ENCODE data around the gene PNKD.

PNKD gene

DNA sequence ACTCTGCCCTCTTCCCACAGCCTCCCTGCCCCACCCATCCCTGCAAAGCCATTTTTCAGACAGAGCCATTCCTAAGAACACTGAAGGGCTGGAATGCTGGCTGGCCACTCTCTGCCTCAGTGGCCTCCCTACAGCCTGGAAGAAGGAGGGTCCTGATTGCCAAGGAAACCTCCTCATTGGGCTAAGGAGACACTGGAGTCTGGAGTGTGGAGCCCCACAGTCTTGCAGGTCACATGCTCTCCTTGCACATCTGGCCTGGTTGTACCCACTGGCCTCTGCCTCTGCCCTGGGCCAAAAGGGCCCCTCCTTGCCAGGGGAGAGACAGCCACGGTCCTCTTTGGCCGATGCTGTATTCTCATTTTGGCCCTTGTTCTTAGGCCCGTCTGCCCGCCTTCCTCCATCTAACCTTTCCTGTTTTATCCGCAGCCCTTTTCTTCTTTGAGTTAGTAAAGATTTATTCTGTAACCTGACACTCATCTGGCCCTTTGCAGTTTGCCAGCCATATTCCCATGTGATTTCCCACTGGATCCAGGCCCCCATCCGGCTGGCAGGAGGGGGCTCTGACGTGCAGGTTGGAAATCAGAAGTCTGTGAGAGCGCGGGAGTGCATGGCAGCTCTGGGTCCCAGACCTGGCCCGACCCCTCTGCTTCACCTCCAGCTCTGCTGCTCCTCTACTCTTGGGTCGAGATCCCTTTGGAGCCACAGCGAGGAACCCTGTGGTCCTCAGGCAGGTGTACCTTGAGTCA lies 75.3 kb downstream of the PNKD start:
- TF ChIP-seq TAF1 (IDR thresholded peaks at IDR 0.05; ENCODE audit: low read depth, low read length), result no peak
- FAIRE-seq (no peak), DNase-seq (ENCODE audit: insufficient read length, low spot score) (no peak)

DNA sequence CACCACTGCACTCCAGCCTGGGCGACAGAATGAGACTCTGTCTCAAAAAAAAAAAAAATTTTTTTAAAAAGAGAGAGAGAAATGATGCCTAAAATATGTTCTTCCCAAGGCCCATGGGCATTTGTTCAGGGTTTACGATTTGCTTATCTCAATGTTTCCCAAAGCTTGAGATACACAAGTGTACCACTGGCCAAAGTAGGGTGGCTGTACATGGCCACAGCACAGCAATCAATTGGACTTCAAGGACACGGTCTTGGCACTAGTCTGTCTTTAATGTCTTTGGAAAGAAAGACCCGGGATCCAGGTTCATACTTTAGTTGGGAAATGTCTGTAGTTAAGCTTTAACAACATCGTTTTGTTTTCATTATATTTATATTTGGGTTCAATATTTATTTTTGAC lies 76.9 kb downstream of the PNKD start:
- FAIRE-seq, result no peak
- no peak for TF ChIP-seq POU2F2 (IDR thresholded peaks at IDR 0.05; ENCODE audit: low read depth, low read length)
- TF ChIP-seq TAF1 (IDR thresholded peaks at IDR 0.05; ENCODE audit: low read depth, low read length), result no peak
- no peak for TF ChIP-seq PAX5 (IDR thresholded peaks at IDR 0.05; ENCODE audit: insufficient read depth, low read length, severe bottlenecking)
- no peak for TF ChIP-seq SPI1 (IDR thresholded peaks at IDR 0.05; ENCODE audit: low read depth, low read length)
- TF ChIP-seq POLR2AphosphoS5 (IDR thresholded peaks at IDR 0.05; ENCODE audit: low read depth, low read length), result no peak
- no peak for TF ChIP-seq POLR2A (IDR thresholded peaks at IDR 0.05; ENCODE audit: low read depth, low read length)
- no peak for DNase-seq (ENCODE audit: insufficient read length, low spot score)

DNA sequence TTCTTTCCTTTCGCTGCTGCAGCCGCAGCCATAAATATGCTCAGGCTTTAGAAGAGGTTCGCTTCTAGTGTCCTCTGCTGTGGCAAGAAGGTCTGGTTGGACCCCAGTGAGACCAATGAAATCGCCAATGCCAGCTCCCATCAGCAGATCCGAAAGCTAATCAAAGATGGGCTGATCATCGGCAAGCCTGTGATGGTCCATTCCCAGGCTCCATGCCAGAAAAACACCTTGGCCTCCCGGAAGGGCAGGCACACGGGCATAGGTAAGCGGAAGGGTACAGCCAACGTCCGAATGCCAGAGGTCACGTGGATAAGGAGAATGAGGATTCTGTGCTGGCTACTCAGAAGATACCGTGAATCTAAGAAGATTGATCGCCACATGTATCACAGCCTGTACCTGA lies 83.7 kb downstream of the PNKD start:
- TF ChIP-seq POU2F2 (IDR thresholded peaks at IDR 0.05; ENCODE audit: low read depth, low read length) (no peak), TAF1 (IDR thresholded peaks at IDR 0.05; ENCODE audit: low read depth, low read length) (no peak), POLR2A (IDR thresholded peaks at IDR 0.05; ENCODE audit: low read depth, low read length) (no peak), SPI1 (IDR thresholded peaks at IDR 0.05; ENCODE audit: low read depth, low read length) (no peak)

DNA sequence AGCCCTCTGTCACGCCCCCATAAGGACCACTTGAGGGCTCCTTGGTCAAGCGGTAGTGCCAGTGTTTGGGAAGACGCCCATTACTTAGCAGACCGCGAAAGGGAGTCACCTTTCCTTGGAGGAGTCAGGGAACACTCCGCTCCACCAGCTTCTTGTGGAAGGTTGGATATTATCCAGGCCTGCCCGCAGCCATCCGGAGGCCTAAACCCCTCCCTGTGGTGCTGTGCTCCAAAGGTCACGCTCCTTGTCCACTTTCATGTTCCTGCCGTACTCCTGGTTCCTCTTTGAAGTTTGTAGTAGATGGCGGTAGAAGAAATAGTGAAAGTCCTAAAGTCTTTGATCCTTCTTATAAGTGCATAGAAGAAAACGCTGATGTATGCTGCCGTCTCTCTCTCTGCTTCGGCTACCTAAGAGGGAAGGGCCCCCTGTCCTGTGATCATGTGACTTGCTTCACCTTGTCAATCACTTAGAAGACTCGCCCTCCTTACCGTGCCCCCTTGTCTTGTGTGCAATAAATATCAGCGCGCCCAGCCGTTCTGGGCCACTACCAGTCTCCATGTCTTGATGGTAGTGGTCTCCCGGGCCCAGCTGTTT lies 84.6 kb downstream of the PNKD start:
- DNase-seq (ENCODE audit: insufficient read length, low spot score), result no peak
- no peak for FAIRE-seq
- TF ChIP-seq PAX5 (IDR thresholded peaks at IDR 0.05; ENCODE audit: insufficient read depth, low read length, severe bottlenecking), result no peak
- no peak for TF ChIP-seq TAF1 (IDR thresholded peaks at IDR 0.05; ENCODE audit: low read depth, low read length)
- no peak for TF ChIP-seq POLR2A (IDR thresholded peaks at IDR 0.05; ENCODE audit: low read depth, low read length)
- no peak for TF ChIP-seq POLR2AphosphoS5 (IDR thresholded peaks at IDR 0.05; ENCODE audit: low read depth, low read length)
- TF ChIP-seq POU2F2 (IDR thresholded peaks at IDR 0.05; ENCODE audit: low read depth, low read length), result no peak
- TF ChIP-seq SPI1 (IDR thresholded peaks at IDR 0.05; ENCODE audit: low read depth, low read length), result no peak

More for the DNA sequence above, 83.7 kb downstream of the PNKD start:
- FAIRE-seq (no peak), DNase-seq (ENCODE audit: insufficient read length, low spot score) (no peak)

DNA sequence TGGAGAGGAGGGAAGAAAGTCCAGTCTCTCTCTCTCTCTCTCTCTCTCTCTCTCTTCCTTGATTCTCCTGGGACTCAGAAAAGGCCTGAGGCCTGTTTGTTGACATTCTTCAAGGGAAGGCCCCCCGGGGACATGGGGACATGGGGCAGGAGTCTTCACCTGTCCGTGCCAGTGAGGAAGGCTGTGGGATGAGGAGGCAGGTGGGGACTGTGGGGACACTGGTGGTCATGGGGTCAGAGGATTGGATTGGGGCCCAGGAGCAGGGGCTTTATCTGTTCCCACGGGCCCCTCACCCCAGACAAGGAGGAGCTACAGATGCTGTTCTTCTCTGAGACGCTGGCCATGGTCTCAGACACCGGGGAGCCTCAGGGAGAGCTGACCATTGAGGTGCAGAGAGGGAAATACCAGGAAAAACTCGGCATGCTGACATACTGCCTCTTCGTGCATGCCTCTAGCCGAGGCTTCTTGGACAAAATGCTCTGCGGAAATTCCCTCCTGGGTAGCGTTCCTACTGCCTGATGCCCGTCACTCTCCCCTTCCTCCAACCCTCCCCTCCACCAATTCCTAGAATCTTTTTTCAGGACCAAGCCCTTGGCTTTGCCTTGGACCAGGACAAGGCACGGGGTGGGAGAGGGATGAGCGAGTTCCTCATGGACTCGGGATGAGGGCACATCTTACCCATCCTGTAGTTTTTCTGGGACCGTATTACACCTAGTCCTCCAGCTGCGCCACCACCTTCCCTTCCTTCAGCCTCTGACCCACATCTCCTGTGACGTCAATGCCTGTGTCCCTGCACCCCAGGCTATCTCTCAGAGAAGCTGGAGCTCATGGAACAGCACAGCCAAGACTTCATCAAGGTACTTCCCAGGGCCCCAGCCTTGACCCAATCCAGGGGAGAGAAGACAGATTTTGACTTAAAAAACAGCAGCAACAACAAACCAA lies 87.2 kb downstream of the PNKD start:
- no peak for DNase-seq (ENCODE audit: insufficient read length, low spot score)
- no peak for TF ChIP-seq TAF1 (IDR thresholded peaks at IDR 0.05; ENCODE audit: low read depth, low read length)
- TF ChIP-seq SPI1 (IDR thresholded peaks at IDR 0.05; ENCODE audit: low read depth, low read length), result no peak
- FAIRE-seq, result no peak

DNA sequence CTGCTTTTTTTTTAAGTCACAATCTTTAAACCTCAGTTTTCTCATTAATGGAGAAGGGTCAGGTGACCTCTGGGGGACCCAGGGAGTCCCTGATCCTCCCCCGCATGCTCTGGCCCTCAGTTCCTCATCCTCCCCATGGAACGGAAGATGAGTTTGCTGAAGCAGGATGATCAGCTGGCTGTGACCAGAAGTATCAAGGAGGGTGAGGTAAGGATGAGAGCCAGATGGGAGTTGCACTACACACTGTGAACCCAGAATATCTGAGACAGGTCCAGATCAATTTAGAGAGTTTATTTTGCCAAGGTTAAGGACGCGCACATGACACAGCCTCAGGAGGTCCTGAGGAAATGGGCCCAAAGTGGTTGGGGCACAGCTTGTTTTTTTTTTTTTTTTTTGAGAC lies 90.1 kb downstream of the PNKD start:
- FAIRE-seq (no peak), DNase-seq (ENCODE audit: insufficient read length, low spot score) (no peak)
- TF ChIP-seq POLR2AphosphoS5 (IDR thresholded peaks at IDR 0.05; ENCODE audit: low read depth, low read length), result no peak
- TF ChIP-seq POU2F2 (IDR thresholded peaks at IDR 0.05; ENCODE audit: low read depth, low read length), result no peak
- no peak for TF ChIP-seq SPI1 (IDR thresholded peaks at IDR 0.05; ENCODE audit: low read depth, low read length)
- TF ChIP-seq PAX5 (IDR thresholded peaks at IDR 0.05; ENCODE audit: insufficient read depth, low read length, severe bottlenecking), result no peak
- no peak for TF ChIP-seq POLR2A (IDR thresholded peaks at IDR 0.05; ENCODE audit: low read depth, low read length)
- TF ChIP-seq TAF1 (IDR thresholded peaks at IDR 0.05; ENCODE audit: low read depth, low read length), result no peak

DNA sequence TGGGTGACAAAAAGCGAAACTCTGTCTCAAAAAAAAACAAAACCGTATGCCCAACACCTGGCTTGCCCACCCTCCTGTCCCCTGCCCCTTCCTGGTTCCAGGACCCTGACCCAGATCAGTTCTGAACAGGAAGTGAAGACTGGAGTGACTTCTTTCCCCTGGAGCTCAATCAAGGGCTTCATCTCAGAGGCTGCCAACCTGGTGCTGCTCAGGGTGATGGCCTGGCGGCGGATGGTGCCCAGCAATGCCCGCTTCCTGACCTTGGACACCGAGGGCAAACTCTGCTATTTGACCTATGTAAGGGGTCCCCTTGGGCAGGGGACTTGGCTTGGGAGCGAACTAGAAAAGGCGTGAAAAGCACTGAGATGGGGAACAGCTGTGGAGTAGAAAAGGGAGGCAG lies 92.3 kb downstream of the PNKD start:
- TF ChIP-seq SPI1 (IDR thresholded peaks at IDR 0.05; ENCODE audit: low read depth, low read length), result 0 out of 2 replicates have a peak, but pooled peaks have one; percentile 8
- TF ChIP-seq TAF1 (IDR thresholded peaks at IDR 0.05; ENCODE audit: low read depth, low read length), result no peak
- DNase-seq (ENCODE audit: insufficient read length, low spot score) (no peak), FAIRE-seq (no peak)

DNA sequence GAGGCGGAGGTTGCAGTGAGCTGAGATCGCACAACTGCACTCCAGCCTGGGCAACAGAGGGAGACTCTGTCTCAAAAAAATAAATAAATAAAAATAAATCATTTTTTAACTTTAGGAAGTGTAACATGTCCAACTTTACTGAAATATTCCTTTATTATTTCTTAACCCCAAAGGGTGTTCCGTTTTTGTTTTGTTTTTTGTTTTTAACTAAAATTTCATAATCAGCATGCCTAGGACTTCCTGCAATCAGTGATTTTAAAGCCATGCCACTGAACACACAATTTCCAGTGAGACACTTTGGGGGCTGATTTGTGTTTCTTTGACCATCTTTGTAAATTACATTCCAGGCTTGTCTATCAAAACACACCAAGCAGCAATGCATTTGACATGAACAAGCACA lies 93.4 kb downstream of the PNKD start:
- no peak for DNase-seq (ENCODE audit: insufficient read length, low spot score)
- TF ChIP-seq POLR2AphosphoS5 (IDR thresholded peaks at IDR 0.05; ENCODE audit: low read depth, low read length) (no peak), TAF1 (IDR thresholded peaks at IDR 0.05; ENCODE audit: low read depth, low read length) (no peak), SPI1 (IDR thresholded peaks at IDR 0.05; ENCODE audit: low read depth, low read length) (no peak), PAX5 (IDR thresholded peaks at IDR 0.05; ENCODE audit: insufficient read depth, low read length, severe bottlenecking) (no peak), POLR2A (IDR thresholded peaks at IDR 0.05; ENCODE audit: low read depth, low read length) (no peak), POU2F2 (IDR thresholded peaks at IDR 0.05; ENCODE audit: low read depth, low read length) (no peak)
- FAIRE-seq, result no peak

DNA sequence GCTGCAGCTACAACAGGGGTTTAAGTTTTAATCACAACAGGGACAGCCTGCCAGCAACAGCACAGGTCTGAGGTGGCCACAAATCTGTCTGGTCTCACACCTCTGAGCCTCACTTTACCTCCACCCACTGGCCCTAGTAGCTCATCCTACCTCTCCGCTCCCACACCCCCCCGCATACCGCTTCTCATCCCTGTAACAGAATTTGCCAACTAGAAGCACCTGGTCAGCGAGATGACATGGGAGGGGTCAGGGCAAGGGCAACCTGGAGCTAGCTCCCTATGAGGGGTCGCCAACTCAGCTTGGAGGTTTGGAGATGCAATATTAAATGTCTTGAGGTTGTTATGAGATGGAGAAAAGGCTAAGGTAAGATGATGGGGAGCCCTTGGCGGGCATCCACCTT lies 93.9 kb downstream of the PNKD start:
- DNase-seq (ENCODE audit: insufficient read length, low spot score) (no peak), FAIRE-seq (no peak)
- no peak for TF ChIP-seq PAX5 (IDR thresholded peaks at IDR 0.05; ENCODE audit: insufficient read depth, low read length, severe bottlenecking)
- no peak for TF ChIP-seq POLR2AphosphoS5 (IDR thresholded peaks at IDR 0.05; ENCODE audit: low read depth, low read length)
- no peak for TF ChIP-seq SPI1 (IDR thresholded peaks at IDR 0.05; ENCODE audit: low read depth, low read length)
- TF ChIP-seq POU2F2 (IDR thresholded peaks at IDR 0.05; ENCODE audit: low read depth, low read length), result no peak
- TF ChIP-seq TAF1 (IDR thresholded peaks at IDR 0.05; ENCODE audit: low read depth, low read length), result no peak
- no peak for TF ChIP-seq POLR2A (IDR thresholded peaks at IDR 0.05; ENCODE audit: low read depth, low read length)

Measured in GM12891 (cell line).